IMR-90 (cell line): Measurements from ENCODE around the gene LCA5.

ENCODE experiments used
- BHLHE40 ChIP-seq: fragments of 150-350 bp; IDR thresholded peaks from 2 replicates; pipeline ENCODE4 v1.6.1; 2016; ENCODE audit warnings: mild to moderate bottlenecking, low read depth, low read length
- CEBPB ChIP-seq: IDR thresholded peaks from 2 replicates; pipeline ENCODE4 v1.6.1; 2012; ENCODE audit warnings: low read depth, low read length, improper control_type of control experiment
- CHD1 ChIP-seq: IDR thresholded peaks from 2 replicates; pipeline ENCODE4 v1.6.1; 2012; ENCODE audit warnings: low read depth, low read length, improper control_type of control experiment
- CTCF ChIP-seq: conservative IDR thresholded peaks from 2 replicates; pipeline ENCODE4 v1.5.1; 2012; ENCODE audit warnings: mild to moderate bottlenecking, low read depth, low read length, improper control_type of control experiment
- FOS ChIP-seq: fragments of 150-350 bp; IDR thresholded peaks from 2 replicates; pipeline ENCODE4 v1.6.1; 2016; ENCODE audit warnings: low read depth, low read length
- MXI1 ChIP-seq: IDR thresholded peaks from 2 replicates; pipeline ENCODE4 v1.6.1; 2012; ENCODE audit warnings: low read depth, mild to moderate bottlenecking, low read length, moderate library complexity, borderline replicate concordance
- POLR2A ChIP-seq: IDR thresholded peaks from 2 replicates; pipeline ENCODE4 v1.6.1; 2012; ENCODE audit warnings: mild to moderate bottlenecking, low read depth, low read length
- RAD21 ChIP-seq: IDR thresholded peaks from 2 replicates; pipeline ENCODE4 v1.6.1; 2012; ENCODE audit warnings: low read length, improper control_type of control experiment
- RCOR1 ChIP-seq: IDR thresholded peaks from 2 replicates; pipeline ENCODE4 v1.6.1; 2012; ENCODE audit warnings: mild to moderate bottlenecking, low read length, improper control_type of control experiment; ENCODE audit not compliant: insufficient replicate concordance
- RFX5 ChIP-seq: IDR thresholded peaks from 2 replicates; pipeline ENCODE4 v1.8.0; 2012; ENCODE audit warnings: low read depth, mild to moderate bottlenecking, low read length, moderate library complexity
- SMC3 ChIP-seq: fragments of 150-350 bp; IDR thresholded peaks from 2 replicates; pipeline ENCODE4 v1.6.1; 2016; ENCODE audit warnings: low read depth, mild to moderate bottlenecking, antibody characterized with exemption, low read length, moderate library complexity
- USF2 ChIP-seq: fragments of 150-350 bp; IDR thresholded peaks from 2 replicates; pipeline ENCODE4 v1.6.1; 2017; ENCODE audit warnings: mild to moderate bottlenecking, antibody characterized with exemption, low read length, low read depth

- no peak for TF ChIP-seq SMC3
- TF ChIP-seq FOS: no peak
- TF ChIP-seq USF2: no peak
- TF ChIP-seq CHD1: no peak
- no peak for TF ChIP-seq CTCF
- peak; percentile 75 for TF ChIP-seq CEBPB
- TF ChIP-seq POLR2A: no peak
- TF ChIP-seq MXI1: no peak
- no peak for TF ChIP-seq RCOR1
- TF ChIP-seq BHLHE40: no peak
- no peak for TF ChIP-seq RFX5
- TF ChIP-seq RAD21: no peak
Observed at GRCh38 chr6:79525272-79526100, 11.7 kb downstream of the LCA5 start.
